GM18873 (cell line): ENCODE measurements around the gene C6orf141.

Source experiments
- ATAC-seq: cut with Tn5 transposase; IDR thresholded peaks from one replicate; pipeline ENCODE4 v1.9.1; 2021; ENCODE audit warnings: mild to moderate bottlenecking, moderate library complexity, moderate number of reproducible peaks; ENCODE audit not compliant: unreplicated experiment, low FRiP score

C6orf141 gene

DNA sequence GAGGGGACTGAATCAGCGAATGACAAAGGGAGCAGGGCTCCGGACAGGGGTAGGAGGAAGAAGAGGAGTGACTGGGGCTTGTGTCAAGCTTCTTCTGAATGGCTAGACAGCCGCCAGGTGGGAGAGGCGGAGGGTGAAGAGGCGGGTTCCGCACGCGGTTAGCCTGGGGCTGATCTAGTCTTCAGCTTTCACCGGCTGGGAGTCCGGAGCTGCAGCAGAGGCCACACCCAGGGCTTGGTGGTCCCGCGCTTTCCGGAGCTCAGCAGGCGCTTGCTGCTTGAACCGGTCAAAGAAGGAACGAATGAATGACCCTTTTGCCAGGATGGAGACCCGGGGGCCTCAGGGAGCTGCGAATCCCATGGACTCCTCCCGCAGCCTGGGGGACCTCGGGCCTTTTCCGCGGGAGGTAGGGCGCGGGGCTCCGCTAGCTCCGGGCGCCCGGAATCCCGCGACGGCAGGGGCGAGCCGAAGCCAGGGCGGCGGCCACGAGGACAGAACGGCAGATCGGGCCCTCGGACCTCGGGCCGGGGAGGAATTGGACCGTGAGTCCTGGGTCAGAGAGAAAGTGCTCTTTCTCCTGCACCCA, at the start of gene C6orf141:
C6orf141 (plus strand) TSS at position 177 of the 586 bp plus-strand sequence; CDS start at position 302, 125 bp downstream.
- no peak for ATAC-seq

DNA sequence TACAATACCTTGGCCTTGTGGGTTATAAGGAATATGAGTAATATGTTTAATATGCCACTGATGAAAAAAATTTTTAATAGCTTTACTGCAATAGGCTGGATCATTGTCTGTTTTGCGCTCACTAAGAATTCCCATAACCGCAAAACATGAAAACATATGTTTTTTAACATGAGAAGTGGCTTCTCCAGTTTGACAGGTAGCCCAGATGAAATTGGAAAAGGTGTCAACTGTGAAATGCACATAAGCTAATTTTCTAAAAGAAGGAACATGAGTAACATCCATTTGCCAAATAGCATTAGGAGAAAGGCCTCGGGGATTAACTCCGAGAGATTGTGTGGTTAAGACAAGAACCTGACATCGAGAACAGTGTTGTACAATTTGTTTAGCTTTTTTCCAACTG, 45.8 kb upstream of the C6orf141 start:
- ATAC-seq = no peak

DNA sequence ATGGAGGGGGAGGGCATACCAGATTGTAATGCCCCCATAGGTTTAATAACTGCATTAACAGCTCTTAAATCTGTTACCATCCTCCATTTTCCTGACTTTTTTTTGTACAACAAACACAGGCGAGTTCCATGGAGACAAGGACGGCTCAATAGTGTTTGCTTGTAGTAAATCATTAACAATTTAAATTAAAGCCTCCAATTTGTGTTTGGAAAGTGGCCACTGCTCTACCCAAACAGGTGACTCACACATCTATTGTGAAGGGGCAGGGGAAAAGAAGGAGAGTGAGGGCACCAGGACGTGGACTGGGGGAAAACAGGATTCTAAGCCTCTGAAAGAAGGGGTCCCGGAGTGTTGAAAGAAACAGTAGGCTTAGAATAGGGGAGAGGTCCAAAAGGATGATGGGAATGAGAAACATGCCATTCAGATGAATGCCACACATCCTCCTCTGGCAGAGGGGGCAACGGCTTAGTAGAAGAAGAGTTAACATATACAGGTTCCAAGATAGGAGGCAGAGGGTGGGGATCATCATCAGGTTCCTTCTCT, 43.8 kb upstream of the C6orf141 start:
- no peak for ATAC-seq

DNA sequence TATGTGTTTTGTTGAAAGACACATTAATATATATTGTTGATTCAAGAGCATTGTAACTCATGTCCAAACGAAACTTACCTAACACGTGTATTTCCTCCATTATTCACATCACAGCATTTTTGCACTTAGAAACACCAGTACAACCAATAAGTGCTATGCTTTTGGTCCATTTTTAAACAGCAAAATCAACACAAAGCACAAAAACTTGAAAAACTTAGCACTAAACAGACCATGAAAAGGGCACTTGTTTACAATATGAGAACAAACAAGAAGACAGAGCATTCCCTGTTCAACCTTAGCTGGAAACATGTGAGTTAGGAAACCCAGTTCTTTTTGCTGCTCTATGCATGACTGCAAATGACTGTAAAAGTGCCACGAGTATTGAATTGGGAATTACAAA, 41.1 kb upstream of the C6orf141 start:
- ATAC-seq = no peak

DNA sequence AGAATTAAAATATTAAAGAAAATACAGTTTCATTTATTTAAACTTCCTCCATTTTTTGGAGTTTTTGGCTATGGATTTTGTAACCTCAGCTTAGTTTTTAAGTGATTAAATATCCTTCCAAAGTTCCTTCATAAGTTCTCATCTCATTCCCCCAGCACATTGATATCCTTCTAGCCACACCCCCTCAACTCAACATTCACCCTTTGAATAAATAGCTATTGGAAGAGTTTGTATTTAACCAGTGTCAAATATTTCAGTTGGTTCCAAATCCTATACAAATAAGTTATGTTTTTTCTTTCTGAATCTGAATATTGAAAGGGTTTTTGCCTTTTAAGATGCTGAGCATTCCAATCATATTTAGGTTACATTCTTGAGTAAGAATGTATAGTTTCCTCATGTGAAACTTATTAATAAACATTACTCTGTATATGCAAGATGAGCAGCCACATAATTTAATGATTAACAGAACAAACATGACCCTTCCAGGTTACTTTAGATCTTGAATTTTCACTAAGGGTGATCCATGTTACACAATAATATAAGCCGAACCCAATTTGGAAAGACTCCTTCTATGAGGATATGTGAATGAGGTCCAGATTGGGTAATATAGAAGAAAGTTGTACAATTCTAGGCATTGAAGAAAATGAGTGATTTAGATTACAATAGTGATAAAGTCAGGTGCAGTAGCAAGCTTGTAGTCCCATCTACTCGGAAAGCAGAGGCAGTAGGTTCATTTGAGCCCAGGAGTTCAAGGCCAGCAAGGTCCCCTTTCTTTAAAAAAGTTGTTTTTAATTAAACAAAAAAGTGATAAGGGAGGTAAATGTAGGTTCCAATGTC, 37.1 kb upstream of the C6orf141 start:
- no peak for ATAC-seq

DNA sequence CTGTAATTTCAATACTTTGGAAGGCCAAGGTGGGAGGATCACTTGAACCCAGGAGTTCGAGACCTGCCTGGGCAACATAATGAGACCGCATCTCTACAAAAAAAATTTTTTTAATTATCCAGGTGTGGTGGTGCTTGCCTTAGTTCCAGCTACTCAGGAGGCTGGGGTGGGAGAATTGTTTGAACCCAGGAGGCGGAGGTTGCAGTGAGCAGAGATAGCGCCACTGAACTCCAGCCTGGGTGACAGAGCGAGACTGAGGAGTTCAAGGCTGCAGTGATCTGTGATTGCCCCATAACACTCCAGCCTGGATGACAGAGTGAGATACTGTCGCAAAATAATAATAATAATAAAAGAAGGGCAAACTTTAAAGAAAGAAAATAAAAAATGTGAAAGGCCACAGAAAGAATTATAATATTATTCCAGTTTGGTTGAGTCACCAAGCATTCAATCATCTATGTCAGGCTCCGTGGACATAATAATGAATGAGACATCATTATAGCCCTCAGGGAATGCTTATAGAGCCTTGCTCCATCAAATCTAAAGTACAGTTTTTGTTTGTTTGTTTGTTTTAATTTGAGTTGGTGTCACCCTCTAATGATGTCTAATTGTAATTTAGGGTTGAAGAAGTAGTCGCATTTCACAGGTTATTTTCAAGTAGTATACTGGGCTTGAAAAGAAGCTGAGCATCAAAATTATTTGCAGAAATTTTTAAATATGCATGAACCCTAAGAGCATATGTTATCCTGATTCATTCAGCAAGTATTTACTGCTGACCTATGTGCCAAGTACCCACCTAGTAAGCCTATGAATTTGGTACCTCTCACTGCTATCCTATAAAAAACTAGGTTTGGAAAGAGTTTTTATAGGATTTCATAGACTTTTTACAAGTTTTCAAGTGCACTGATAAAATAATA, 35.6 kb upstream of the C6orf141 start:
- ATAC-seq = no peak

DNA sequence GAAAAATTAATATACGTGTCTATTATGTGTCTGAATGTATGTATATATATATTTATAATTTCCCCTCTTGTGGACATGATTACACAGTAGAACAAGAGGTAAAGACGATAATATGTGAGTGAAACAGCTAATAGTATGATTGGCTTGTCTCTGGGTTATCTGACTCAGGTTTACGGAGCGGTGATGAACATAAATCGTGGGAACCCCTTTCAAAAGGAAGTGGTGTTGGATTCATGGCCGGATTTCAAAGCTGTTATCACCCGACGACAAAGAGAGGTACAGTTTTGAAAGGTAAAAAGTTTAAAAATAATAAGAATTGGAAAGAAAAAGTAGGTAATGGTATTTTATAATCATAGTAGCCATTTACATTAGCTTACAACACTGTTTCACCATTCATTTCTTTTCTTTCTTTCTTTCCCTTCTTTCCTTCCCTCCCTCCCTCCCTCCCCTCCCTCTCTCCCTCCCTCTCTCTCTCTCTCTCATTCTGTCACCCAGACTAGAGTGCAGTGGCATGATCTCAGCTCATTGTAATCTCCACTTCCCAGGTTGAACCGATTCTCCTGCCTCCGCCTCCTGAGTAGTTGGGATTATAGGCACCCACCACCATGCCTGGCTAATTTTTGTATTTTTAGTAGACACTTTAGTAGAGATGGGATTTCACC, 34.9 kb upstream of the C6orf141 start:
- no peak for ATAC-seq

DNA sequence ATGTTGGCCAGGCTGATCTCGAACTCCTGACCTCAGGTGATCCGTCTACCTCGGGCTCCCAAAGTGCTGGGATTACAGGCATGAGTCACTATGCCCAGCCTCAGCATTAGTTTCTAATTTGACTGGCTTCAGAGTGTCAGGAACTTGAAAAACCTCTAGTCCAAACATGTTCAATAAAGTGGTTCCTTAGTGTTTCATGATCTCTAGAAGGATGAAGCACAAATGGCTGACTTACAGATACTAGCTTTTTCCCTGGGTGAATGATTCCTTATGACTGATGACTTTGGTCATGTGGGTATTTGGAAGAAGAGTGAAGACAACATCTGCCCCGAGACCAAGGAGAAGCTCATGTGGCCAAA, 34.3 kb upstream of the C6orf141 start:
- no peak for ATAC-seq

- ATAC-seq = no peak
Measured at GRCh38 chr6:49517919-49518318, 32.5 kb upstream of the C6orf141 start.

DNA sequence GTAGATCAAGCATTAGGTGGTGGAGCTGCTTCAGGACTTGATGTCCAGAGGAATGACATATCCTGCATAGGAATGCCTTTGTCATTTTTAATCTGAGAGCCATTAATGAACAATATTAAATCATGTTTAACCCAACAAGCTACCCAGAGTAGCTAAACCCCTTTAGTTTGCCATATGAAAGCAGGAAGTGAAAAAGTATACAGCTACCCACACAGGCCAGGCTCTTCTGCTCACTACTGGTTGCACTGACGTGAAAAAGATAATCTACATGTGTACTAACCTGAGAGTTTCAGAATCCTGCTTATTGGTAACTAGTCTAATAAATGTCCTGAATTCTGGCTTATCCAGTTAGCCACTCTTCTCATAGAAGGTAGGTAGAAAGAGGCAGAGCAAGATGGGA, 30.8 kb upstream of the C6orf141 start:
- peak; percentile 66 for ATAC-seq

- ATAC-seq = no peak
Measured at GRCh38 chr6:49522710-49523593, 27.5 kb upstream of the C6orf141 start.

DNA sequence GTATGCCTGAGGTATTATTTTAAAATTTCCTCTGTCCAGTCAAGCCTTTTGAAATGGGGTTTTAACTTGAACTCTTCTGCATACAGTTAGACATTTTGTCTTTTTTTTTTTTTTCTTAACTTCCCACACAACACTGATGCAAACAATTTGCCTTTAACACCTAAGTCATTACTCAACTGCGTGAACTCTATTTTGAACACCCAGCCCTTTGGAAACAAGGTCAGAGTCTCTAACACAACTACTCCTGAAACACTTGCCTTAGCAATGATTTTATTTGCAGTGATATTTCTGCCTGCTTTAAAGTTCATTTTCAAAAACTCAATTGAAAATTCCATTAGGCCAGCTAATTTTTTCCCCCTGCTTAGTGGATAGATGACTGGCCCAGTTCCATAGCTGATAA, 26.6 kb upstream of the C6orf141 start:
- ATAC-seq = no peak

DNA sequence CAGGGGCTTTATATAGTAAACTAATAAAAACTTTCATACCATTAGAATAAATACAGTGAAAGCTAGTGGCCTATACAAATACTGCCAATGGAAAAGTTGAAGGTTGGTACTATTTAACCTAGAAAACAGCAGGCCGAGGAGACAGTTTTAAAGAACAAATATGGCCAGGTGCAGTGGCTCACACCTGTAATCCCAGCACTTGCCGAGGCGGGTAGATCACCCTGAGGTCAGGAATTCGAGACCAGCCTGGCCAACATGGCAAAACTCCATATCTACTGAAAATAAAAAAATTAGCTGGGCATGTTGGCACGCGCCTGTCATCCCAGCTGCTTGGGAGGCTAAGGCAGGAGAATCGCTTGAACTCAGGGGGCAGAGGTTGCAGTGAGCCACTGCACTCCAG, 25.9 kb upstream of the C6orf141 start:
- ATAC-seq = no peak

- ATAC-seq = no peak
Measured at GRCh38 chr6:49526598-49526997, 23.9 kb upstream of the C6orf141 start.

- no peak for ATAC-seq
Measured at GRCh38 chr6:49527320-49527719, 23.1 kb upstream of the C6orf141 start.

DNA sequence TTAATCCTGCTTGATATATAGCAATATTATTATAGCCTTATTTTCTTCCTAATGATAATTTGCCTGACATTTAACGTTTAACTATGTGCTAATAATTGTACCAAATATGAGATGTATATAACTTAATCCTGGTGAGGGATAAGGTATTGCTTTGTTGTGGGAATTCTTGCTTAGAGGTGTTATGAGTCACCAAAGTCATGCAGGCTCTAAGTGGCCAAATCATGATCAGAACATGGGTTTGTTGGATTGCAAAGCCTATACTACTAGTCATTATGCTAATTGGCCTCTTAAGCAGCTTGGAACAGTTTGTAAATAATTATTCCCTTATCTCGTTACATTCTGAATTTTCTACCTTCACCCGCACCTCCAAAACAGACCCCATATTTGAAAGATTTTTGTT, 21.9 kb upstream of the C6orf141 start:
- no peak for ATAC-seq

- ATAC-seq = no peak
Measured at GRCh38 chr6:49530141-49530776, 20.2 kb upstream of the C6orf141 start.

- ATAC-seq = peak; percentile 84
Measured at GRCh38 chr6:49531774-49532569, 18.5 kb upstream of the C6orf141 start.
